Keratinocyte (primary cell): ENCODE data around the gene NOS3. TPM values are rescaled to one million over a fixed set of nuclear protein-coding genes. Genes with fewer than 3 reads are reported as not detected.

ENCODE experiments used
- DNase-seq: peaks from one replicate; pipeline ENCODE4 v3.0.0-alpha.2; 2011; ENCODE audit warnings: low read depth, missing footprints, low spot score
- FAIRE-seq: peaks from 2 replicates; lab custom pipeline; 2011; peaks lifted over from hg19 to GRCh38; lab: Jason Lieb, UNC
- H2AFZ ChIP-seq: 2 replicates; pipeline ENCODE4 v1.6.0; 2012; ENCODE audit warnings: low read length, control low read depth, inconsistent platforms; ENCODE audit not compliant: control insufficient read depth
- H3K27ac ChIP-seq: 2 replicates; pipeline ENCODE4 v1.5.1; 2011; ENCODE audit warnings: low read length; ENCODE audit not compliant: control insufficient read depth, insufficient read depth
- H3K27me3 ChIP-seq: 3 replicates; pipeline ENCODE4 v1.6.0; 2011; ENCODE audit warnings: low read length; ENCODE audit not compliant: control insufficient read depth, insufficient read depth; ENCODE audit errors: extremely low read depth
- H3K36me3 ChIP-seq, 2 experiments: 2 replicates in 1 of 2; 3 replicates in 1 of 2; pipeline ENCODE4 v1.5.1; 2011; ENCODE audit warnings: low read length in 2 of 2, mild to moderate bottlenecking in 1 of 2; ENCODE audit not compliant: control insufficient read depth in 2 of 2, insufficient read depth in 2 of 2; ENCODE audit errors: extremely low read depth in 1 of 2
- H3K4me1 ChIP-seq: 3 replicates; pipeline ENCODE4 v1.5.1; 2011; ENCODE audit warnings: low read length; ENCODE audit not compliant: control insufficient read depth, insufficient read depth; ENCODE audit errors: extremely low read depth
- H3K4me2 ChIP-seq: 3 replicates; pipeline ENCODE4 v1.6.0; 2011; ENCODE audit warnings: low read depth, low read length; ENCODE audit not compliant: control insufficient read depth, insufficient read depth; ENCODE audit errors: extremely low read depth
- H3K4me3 ChIP-seq, 3 experiments: fragments of 200-600 bp in 1 of 3; sonication (generic) in 1 of 3; 2 replicates in 2 of 3; 3 replicates in 1 of 3; pipeline ENCODE4 v1.5.1; 2011 to 2016; ENCODE audit warnings: low read length in 3 of 3, mild to moderate bottlenecking in 3 of 3, control low read depth in 2 of 3, inconsistent platforms in 1 of 3, low read depth in 1 of 3, mixed read lengths in 1 of 3, mixed run types in 1 of 3, moderate library complexity in 1 of 3; ENCODE audit not compliant: control insufficient read depth in 2 of 3, insufficient read depth in 2 of 3; ENCODE audit errors: extremely low read depth in 1 of 3
- H3K79me2 ChIP-seq: 2 replicates; pipeline ENCODE4 v1.6.0; 2012; ENCODE audit warnings: low read length; ENCODE audit not compliant: control insufficient read depth, insufficient read depth
- H3K9ac ChIP-seq: 3 replicates; pipeline ENCODE4 v1.6.0; 2011; ENCODE audit warnings: low read length; ENCODE audit not compliant: control insufficient read depth, insufficient read depth; ENCODE audit errors: extremely low read depth
- H3K9me1 ChIP-seq: 3 replicates; pipeline ENCODE4 v1.6.0; 2011; ENCODE audit warnings: low read length; ENCODE audit not compliant: control insufficient read depth, insufficient read depth; ENCODE audit errors: extremely low read depth
- H3K9me3 ChIP-seq: 2 replicates; pipeline ENCODE4 v1.5.1; 2012; ENCODE audit warnings: low read depth, low read length; ENCODE audit not compliant: control insufficient read depth
- H4K20me1 ChIP-seq: 3 replicates; pipeline ENCODE4 v1.6.0; 2011; ENCODE audit warnings: low read length; ENCODE audit not compliant: control insufficient read depth, insufficient read depth; ENCODE audit errors: extremely low read depth
- CTCF ChIP-seq, 3 experiments: IDR thresholded peaks in 1 of 3; conservative IDR thresholded peaks in 1 of 3; optimal IDR thresholded peaks in 1 of 3; 2 replicates in 2 of 3; 3 replicates in 1 of 3; pipeline versions ENCODE3 to v1.5.1; 2011; ENCODE audit warnings: low read length in 3 of 3, mild to moderate bottlenecking in 3 of 3, moderate library complexity in 2 of 3, control low read depth in 1 of 3, inconsistent platforms in 1 of 3; ENCODE audit not compliant: insufficient read depth in 2 of 3; ENCODE audit errors: extremely low read depth in 1 of 3
- EZH2 ChIP-seq: IDR thresholded peaks from one replicate; pipeline ENCODE4 v1.6.1; 2012; ENCODE audit warnings: inconsistent platforms, mild to moderate bottlenecking, low read length, moderate library complexity
- dilution Hi-C: fragments of 300-500 bp; cut with MboI; formaldehyde crosslinking; loops from one replicate; pipeline ENCODE4 v1.7.0; 2020; ENCODE audit warnings: low sequenced_read_pairs; ENCODE audit not compliant: extremely low pct_ligation_motif_present
- polyA plus RNA-seq, 5 experiments: library from polyadenylated mRNA; depleted of rRNA in 3 of 5; stranded (reverse) in 3 of 5; stranded (forward) in 1 of 5; unstranded in 1 of 5; fragments of >200 nt; gene quantifications; 1 replicate in 1 of 5; 2 replicates in 3 of 5; 3 replicates in 1 of 5; pipeline versions ENCODE4 v1.2.1 to v1.2.3, GENCODE V29; 2011 to 2012; ENCODE audit warnings: missing spikeins in 2 of 5, low read depth in 1 of 5, low replicate concordance in 1 of 5

NOS3 gene
- polyA plus RNA-seq, 1 donor (not counting 4 experiments of a cell fraction or from before 2014, with no cell fraction given), result 0.77 TPM

- H3K79me2 ChIP-seq, result no peaks in the 10 kb centered on the region
- peaks cover 8% of the 10 kb centered on the region for H3K4me1 ChIP-seq
- no peak overlapping the region for H3K9ac ChIP-seq
- no peak overlapping the region for H3K4me3 ChIP-seq
- dilution Hi-C loops, result no loop called here
- DNase-seq (no peak), FAIRE-seq (no peak)
- H3K27me3 ChIP-seq, result peaks cover 52% of the 10 kb centered on the region
- H3K36me3 ChIP-seq, result no peaks in the 10 kb centered on the region
- no peak overlapping the region for H3K4me2 ChIP-seq
- H3K27ac ChIP-seq, result no peak overlapping the region
- H3K9me3 ChIP-seq, result no peaks in the 10 kb centered on the region
- no peak overlapping the region for H2AFZ ChIP-seq
- H3K9me1 ChIP-seq, result no peaks in the 10 kb centered on the region
- TF ChIP-seq EZH2 (no peak), CTCF (optimal IDR thresholded peaks at IDR 0.05 in 1 of 3, IDR thresholded peaks at IDR 0.05 in 1 of 3, conservative IDR thresholded peaks at IDR 0.05 in 1 of 3; ENCODE audit: extremely low read depth in 1 of 3, insufficient read depth in 2 of 3, low read length in 3 of 3) (no peak)
- H4K20me1 ChIP-seq, result no peaks in the 10 kb centered on the region
Observed at GRCh38 chr7:151017370-151017952, 26.6 kb downstream of the NOS3 start.

GRCh38 chr7:151017953-151018420 is 27.2 kb downstream of the NOS3 start:
- Histone ChIP-seq H3K9ac (no peak overlapping the region), H2AFZ (no peak overlapping the region), H3K9me1 (no peaks in the 10 kb centered on the region), H3K79me2 (no peaks in the 10 kb centered on the region), H3K4me1 (peaks cover 7% of the 10 kb centered on the region), H3K4me3 (no peak overlapping the region), H3K9me3 (no peaks in the 10 kb centered on the region), H3K27ac (no peak overlapping the region), H3K36me3 (no peaks in the 10 kb centered on the region), H3K4me2 (peak overlapping the region; percentile 56), H3K27me3 (peaks cover 47% of the 10 kb centered on the region), H4K20me1 (no peaks in the 10 kb centered on the region)
- no peak for DNase-seq
- dilution Hi-C loops, result no loop called here
- TF ChIP-seq EZH2, result no peak
- TF ChIP-seq CTCF (optimal IDR thresholded peaks at IDR 0.05 in 1 of 3, IDR thresholded peaks at IDR 0.05 in 1 of 3, conservative IDR thresholded peaks at IDR 0.05 in 1 of 3; ENCODE audit: extremely low read depth in 1 of 3, insufficient read depth in 2 of 3, low read length in 3 of 3), result peak; percentile 68 to 96 (median 95)
- FAIRE-seq, result no peak
